SK-N-SH (cell line): ENCODE results near the gene QRICH2. TPM values are rescaled to one million over a fixed set of nuclear protein-coding genes. Genes with fewer than 3 reads are reported as not detected.

Experiments used
- CTCF ChIA-PET: fragments of 300-600, 350-600 bp; formaldehyde crosslinking; extraction: SDS; loops from one replicate; lab custom pipeline; 2021; lab: Yijun Ruan, JAX
- POLR2A ChIA-PET: fragments of 350-600 bp; sonication (Branson Sonifier 250); formaldehyde crosslinking; extraction: SDS; loops from one replicate; lab custom pipeline; 2020; ENCODE audit warnings: antibody characterized with exemption, inconsistent platforms; lab: Yijun Ruan, JAX
- DNase-seq: peaks from one replicate; pipeline ENCODE4 v3.0.0; 2012
- H2AFZ ChIP-seq: fragments of 200-600 bp; sonication (generic); 2 replicates; pipeline ENCODE4 v1.8.1; 2016; ENCODE audit warnings: antibody characterized with exemption, mild to moderate bottlenecking, low read depth
- H3F3A ChIP-seq: fragments of 200-600 bp; sonication (generic); replicated peaks from 2 replicates; pipeline ENCODE3; 2016; ENCODE audit warnings: antibody characterized with exemption, mild to moderate bottlenecking; ENCODE audit not compliant: insufficient read depth
- H3K27ac ChIP-seq, 2 experiments: fragments of 200-500 bp in 1 of 2; fragments of 200-600 bp in 1 of 2; sonication (Bioruptor generic) in 1 of 2; sonication (generic), shearing (Covaris generic) in 1 of 2; 2 replicates each; pipeline versions ENCODE4 v1.5.1 to v1.6.1; 2014 to 2016; ENCODE audit warnings: low read depth in 2 of 2, inconsistent platforms in 1 of 2, low read length in 1 of 2, mild to moderate bottlenecking in 1 of 2, mixed read lengths in 1 of 2
- H3K27me3 ChIP-seq: fragments of 200-600 bp; sonication (generic), shearing (Covaris generic); 2 replicates; pipeline ENCODE4 v1.6.1; 2016; ENCODE audit warnings: mixed run types; ENCODE audit not compliant: insufficient read depth
- H3K36me3 ChIP-seq, 2 experiments: fragments of 200-500 bp in 1 of 2; fragments of 200-600 bp in 1 of 2; sonication (Bioruptor generic) in 1 of 2; sonication (generic) in 1 of 2; replicated peaks in 1 of 2; 2 replicates each; pipeline versions ENCODE3 to v1.5.1; 2014 to 2016; ENCODE audit warnings: low read length in 1 of 2, mild to moderate bottlenecking in 1 of 2; ENCODE audit not compliant: insufficient read depth in 2 of 2, control insufficient read depth in 1 of 2
- H3K4me1 ChIP-seq, 2 experiments: fragments of 200-500 bp in 1 of 2; fragments of 200-600 bp in 1 of 2; sonication (Bioruptor generic) in 1 of 2; sonication (generic), shearing (Covaris generic) in 1 of 2; 2 replicates each; pipeline versions ENCODE4 v1.5.1 to v1.6.1; 2014 to 2016; ENCODE audit warnings: low read depth in 1 of 2, low read length in 1 of 2, mixed run types in 1 of 2; ENCODE audit not compliant: insufficient read depth in 2 of 2, control insufficient read depth in 1 of 2
- H3K4me2 ChIP-seq: fragments of 200-600 bp; sonication (generic), shearing (Covaris generic); 2 replicates; pipeline ENCODE4 v1.6.1; 2017; ENCODE audit warnings: mixed run types
- H3K4me3 ChIP-seq, 2 experiments: fragments of 200-500 bp in 1 of 2; fragments of 200-600 bp in 1 of 2; sonication (Bioruptor generic) in 1 of 2; sonication (generic), shearing (Covaris generic) in 1 of 2; 2 replicates each; pipeline versions ENCODE4 v1.5.1 to v1.8.1; 2014 to 2016; ENCODE audit warnings: low read depth in 2 of 2, inconsistent platforms in 1 of 2, low read length in 1 of 2, mild to moderate bottlenecking in 1 of 2, mixed read lengths in 1 of 2, moderate library complexity in 1 of 2
- H3K79me2 ChIP-seq: fragments of 200-600 bp; sonication (generic); 2 replicates; pipeline ENCODE4 v1.8.1; 2017; ENCODE audit warnings: mild to moderate bottlenecking; ENCODE audit not compliant: insufficient read depth
- H3K9ac ChIP-seq: fragments of 200-600 bp; sonication (generic); 2 replicates; pipeline ENCODE4 v1.6.1; 2017; ENCODE audit warnings: mixed run types
- H3K9me2 ChIP-seq: fragments of 200-600 bp; sonication (generic); 2 replicates; pipeline ENCODE4 v1.6.1; 2017; ENCODE audit warnings: mixed run types
- H3K9me3 ChIP-seq: fragments of 200-600 bp; sonication (generic); 2 replicates; pipeline ENCODE4 v1.6.1; 2017; ENCODE audit warnings: mixed run types, mild to moderate bottlenecking, moderate library complexity
- H4K20me1 ChIP-seq: fragments of 200-600 bp; sonication (generic); 2 replicates; pipeline ENCODE4 v1.6.1; 2017; ENCODE audit warnings: mild to moderate bottlenecking, mixed run types; ENCODE audit not compliant: insufficient read depth
- CHD2 ChIP-seq: fragments of 150-350 bp; IDR thresholded peaks from 2 replicates; pipeline ENCODE4 v1.6.1; 2018; ENCODE audit warnings: low read length; ENCODE audit not compliant: partially characterized antibody
- ELF1 ChIP-seq: IDR thresholded peaks from 2 replicates; pipeline ENCODE4 v1.4.0; 2012
- FOSL2 ChIP-seq: IDR thresholded peaks from 2 replicates; pipeline ENCODE4 v1.4.0; 2012; ENCODE audit warnings: low read depth, mild to moderate bottlenecking, moderate library complexity, borderline replicate concordance
- FOXM1 ChIP-seq: IDR thresholded peaks from 2 replicates; pipeline ENCODE4 v1.4.0; 2012; ENCODE audit warnings: low read depth, mild to moderate bottlenecking
- GABPA ChIP-seq: IDR thresholded peaks from 2 replicates; pipeline ENCODE4 v1.4.0; 2012; ENCODE audit warnings: low read depth, mild to moderate bottlenecking
- GATA2 ChIP-seq: sonication (generic); formaldehyde crosslinking; IDR thresholded peaks from 2 replicates; pipeline ENCODE4 v1.5.0; 2020; ENCODE audit warnings: mild to moderate bottlenecking, missing genetic modification reagents
- MEF2A ChIP-seq: IDR thresholded peaks from 2 replicates; pipeline ENCODE4 v1.4.0; 2012; ENCODE audit warnings: low read depth, borderline replicate concordance
- RAD21 ChIP-seq: IDR thresholded peaks from 2 replicates; pipeline ENCODE4 v1.6.1; 2012; ENCODE audit warnings: mild to moderate bottlenecking, low read length
- RFX5 ChIP-seq: IDR thresholded peaks from 2 replicates; pipeline ENCODE4 v1.6.1; 2012; ENCODE audit warnings: mild to moderate bottlenecking, improper control_type of control experiment, low read length
- RXRA ChIP-seq: IDR thresholded peaks from 2 replicates; pipeline ENCODE4 v1.4.0; 2012; ENCODE audit warnings: low read depth, mild to moderate bottlenecking, borderline replicate concordance
- TAF1 ChIP-seq: IDR thresholded peaks from 2 replicates; pipeline ENCODE4 v1.6.1; 2012; ENCODE audit warnings: low read depth, mild to moderate bottlenecking, low read length, moderate library complexity, borderline replicate concordance
- TCF12 ChIP-seq: IDR thresholded peaks from 2 replicates; pipeline ENCODE4 v1.4.0; 2012
- TEAD4 ChIP-seq: IDR thresholded peaks from 2 replicates; pipeline ENCODE4 v1.4.0; 2012; ENCODE audit warnings: mild to moderate bottlenecking, borderline replicate concordance; ENCODE audit not compliant: insufficient read depth
- YY1 ChIP-seq: IDR thresholded peaks from 2 replicates; pipeline ENCODE4 v1.4.0; 2012; ENCODE audit warnings: low read depth, mild to moderate bottlenecking
- WGBS: methylation state at CpG from one replicate; pipeline ENCODE4 v1.1.6; 2017; ENCODE audit warnings: low lambda C conversion rate; 5-methylcytosine and 5-hydroxymethylcytosine counted together
- polyA plus RNA-seq, 3 experiments: library from polyadenylated mRNA; depleted of rRNA; stranded (reverse); fragments of >200 nt; gene quantifications; 2 replicates each; pipeline ENCODE4 v1.2.3, GENCODE V29; 2012
- TF ChIP-seq, protein P1 (sequence below): IDR thresholded peaks from 2 replicates; pipeline ENCODE4 v1.4.0; 2012; ENCODE audit warnings: low read depth
- TF ChIP-seq, protein P2 (sequence below): IDR thresholded peaks from 2 replicates; pipeline ENCODE4; 2012
- TF ChIP-seq, protein P3 (sequence below): fragments of 150-350 bp; IDR thresholded peaks from 2 replicates; pipeline ENCODE4 v1.6.1; 2017; ENCODE audit warnings: antibody characterized with exemption, low read length, low read depth, borderline replicate concordance
- TF ChIP-seq, protein P4 (sequence below): fragments of 200-600 bp; sonication (generic); IDR thresholded peaks from 2 replicates; pipeline ENCODE4 v1.6.1; 2017; ENCODE audit warnings: antibody characterized with exemption, mild to moderate bottlenecking, moderate library complexity

Gene QRICH2
- polyA plus RNA-seq, 1 of the 3 experiments (the other 2 are of a cell fraction): 6.2 TPM

DNA sequence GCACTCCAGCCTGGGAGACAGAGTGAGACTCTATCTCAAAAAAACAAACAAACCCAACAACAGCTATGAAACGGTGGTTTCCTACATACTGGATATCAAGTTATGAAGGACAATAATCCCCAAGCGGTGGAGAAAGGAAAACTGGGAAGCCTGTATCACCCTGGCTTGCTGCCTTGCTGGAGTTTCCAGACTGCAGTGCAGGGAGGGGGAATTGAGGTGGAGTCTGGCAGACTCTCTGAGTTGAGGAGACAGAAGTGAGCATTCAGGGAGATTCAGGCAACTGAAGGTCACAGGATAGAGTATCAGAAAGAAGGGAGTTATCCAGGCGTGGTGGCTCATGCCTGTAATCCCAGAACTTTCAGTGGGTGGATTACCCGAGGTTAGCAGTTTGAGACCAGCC lies 11.9 kb downstream of the QRICH2 start:
- no peak overlapping the region for H3K9ac ChIP-seq
- CTCF ChIA-PET: interaction anchor here (1.0 to 15.8 kb wide), 10 partner anchors 14 to 291 kb away, joined by 3 to 348 read pairs (median 4); partner anchors contain the start of gene SPHK1
- TF ChIP-seq YY1: no peak
- TF ChIP-seq, all 33 proteins: peak for 0

DNA sequence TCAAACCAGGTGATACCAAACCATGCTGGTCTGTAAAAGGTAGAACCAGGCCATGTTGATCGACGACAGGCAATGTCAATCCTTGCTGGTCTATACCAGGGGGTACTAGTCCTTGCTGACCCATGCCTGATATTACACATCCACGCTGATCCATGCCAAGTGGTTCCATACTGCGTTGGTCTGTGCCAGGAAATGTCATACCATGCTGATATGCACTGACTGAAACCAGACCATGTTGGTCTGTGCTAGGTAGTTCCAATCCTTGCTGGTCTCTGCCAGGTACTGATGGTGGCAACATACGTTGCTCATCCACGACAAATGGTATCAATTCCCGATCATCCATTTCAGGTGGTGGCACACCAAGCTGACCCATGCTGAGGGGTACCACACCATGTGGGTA lies 15.0 kb downstream of the QRICH2 start:
- Histone ChIP-seq H3K4me2 (no peak overlapping the region), H3K9me3 (no peaks in the 10 kb centered on the region), H3K27ac (no peak overlapping the region), H3F3A (no peaks in the 10 kb centered on the region), H3K9ac (no peak overlapping the region), H3K79me2 (no peaks in the 10 kb centered on the region), H3K27me3 (no peaks in the 10 kb centered on the region), H3K4me1 (no peaks in the 10 kb centered on the region), H4K20me1 (no peaks in the 10 kb centered on the region), H2AFZ (no peak overlapping the region), H3K36me3 (peaks cover 0 to 3% of the 10 kb centered on the region in 2 experiments), H3K4me3 (no peak overlapping the region), H3K9me2 (no peaks in the 10 kb centered on the region)
- TF ChIP-seq, protein P1, sequence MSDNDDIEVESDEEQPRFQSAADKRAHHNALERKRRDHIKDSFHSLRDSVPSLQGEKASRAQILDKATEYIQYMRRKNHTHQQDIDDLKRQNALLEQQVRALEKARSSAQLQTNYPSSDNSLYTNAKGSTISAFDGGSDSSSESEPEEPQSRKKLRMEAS: no peak
- no peak for TF ChIP-seq ELF1
- no peak for TF ChIP-seq CHD2
- TF ChIP-seq RFX5: no peak
- TF ChIP-seq TCF12: no peak
- POLR2A ChIA-PET: no interaction called here
- CTCF ChIA-PET: interaction anchor here (3.2 to 15.0 kb wide), 3 partner anchors 11 to 104 kb away, joined by 18 to 181 read pairs (median 18); partner anchors contain the start of gene SPHK1
- DNase-seq: no peak
- WGBS: 86% methylated on average over 7 of the region's 7 CpGs

More for the DNA sequence above, 11.9 kb downstream of the QRICH2 start:
- no peaks in the 10 kb centered on the region for H3K27me3 ChIP-seq
- H4K20me1 ChIP-seq: no peaks in the 10 kb centered on the region
- DNase-seq: no peak
- no peaks in the 10 kb centered on the region for H3K9me2 ChIP-seq
- H3K4me3 ChIP-seq: no peak overlapping the region
- no peak overlapping the region for H3K4me2 ChIP-seq
- whole genome bisulfite sequencing: 82% methylated on average over 4 of the region's 4 CpGs
- no peak overlapping the region for H3K27ac ChIP-seq
- H3K9me3 ChIP-seq: no peaks in the 10 kb centered on the region
- POLR2A ChIA-PET: no interaction called here
- H3F3A ChIP-seq: peaks cover 5% of the 10 kb centered on the region
- H3K36me3 ChIP-seq: peaks cover 0 to 3% of the 10 kb centered on the region in 2 experiments
- no peaks in the 10 kb centered on the region for H3K4me1 ChIP-seq
- H2AFZ ChIP-seq: no peak overlapping the region
- H3K79me2 ChIP-seq: no peaks in the 10 kb centered on the region

DNA sequence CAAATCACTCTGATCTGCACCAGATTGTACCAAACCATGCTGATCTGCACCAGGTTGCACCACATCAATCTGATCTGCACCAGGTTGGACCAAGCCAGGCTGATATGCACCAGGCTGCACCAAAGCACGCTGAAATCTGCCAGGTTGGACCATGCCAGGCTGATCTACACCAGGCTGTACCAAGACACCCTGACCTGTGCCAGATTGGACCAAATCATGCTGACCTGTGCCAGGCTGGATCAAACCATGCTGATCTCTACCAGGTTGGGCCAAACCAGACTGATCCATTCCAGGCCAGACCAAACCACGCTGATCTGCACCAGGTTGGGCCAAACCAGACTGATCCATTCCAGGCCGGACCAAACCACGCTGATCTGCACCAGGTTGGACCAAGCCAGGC lies 15.5 kb downstream of the QRICH2 start:
- H3K9me3 ChIP-seq: no peaks in the 10 kb centered on the region
- no peaks in the 10 kb centered on the region for H3K27me3 ChIP-seq
- no peaks in the 10 kb centered on the region for H3K4me1 ChIP-seq
- H2AFZ ChIP-seq: no peak overlapping the region
- H4K20me1 ChIP-seq: no peaks in the 10 kb centered on the region
- CTCF ChIA-PET: no interaction called here
- H3F3A ChIP-seq: no peaks in the 10 kb centered on the region
- no peak overlapping the region for H3K9ac ChIP-seq
- POLR2A ChIA-PET: no interaction called here
- WGBS: 100% methylated on average over 2 of the region's 4 CpGs
- H3K4me3 ChIP-seq: no peak overlapping the region
- H3K9me2 ChIP-seq: no peaks in the 10 kb centered on the region
- DNase-seq: no peak
- H3K79me2 ChIP-seq: no peaks in the 10 kb centered on the region
- no peak overlapping the region for H3K4me2 ChIP-seq
- no peak overlapping the region for H3K27ac ChIP-seq
- peaks cover 0 to 3% of the 10 kb centered on the region in 2 experiments for H3K36me3 ChIP-seq
- TF ChIP-seq FOSL2 (no peak), MEF2A (no peak), TCF12 (no peak), RXRA (no peak), GABPA (no peak), FOXM1 (no peak), GATA2 (CRISPR knock-in tag) (no peak), TAF1 (no peak), RAD21 (no peak), RFX5 (no peak), TEAD4 (no peak)
- TF ChIP-seq, protein P2, sequence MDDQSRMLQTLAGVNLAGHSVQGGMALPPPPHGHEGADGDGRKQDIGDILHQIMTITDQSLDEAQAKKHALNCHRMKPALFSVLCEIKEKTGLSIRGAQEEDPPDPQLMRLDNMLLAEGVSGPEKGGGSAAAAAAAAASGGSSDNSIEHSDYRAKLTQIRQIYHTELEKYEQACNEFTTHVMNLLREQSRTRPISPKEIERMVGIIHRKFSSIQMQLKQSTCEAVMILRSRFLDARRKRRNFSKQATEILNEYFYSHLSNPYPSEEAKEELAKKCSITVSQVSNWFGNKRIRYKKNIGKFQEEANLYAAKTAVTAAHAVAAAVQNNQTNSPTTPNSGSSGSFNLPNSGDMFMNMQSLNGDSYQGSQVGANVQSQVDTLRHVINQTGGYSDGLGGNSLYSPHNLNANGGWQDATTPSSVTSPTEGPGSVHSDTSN: no peak
- TF ChIP-seq, protein P3, sequence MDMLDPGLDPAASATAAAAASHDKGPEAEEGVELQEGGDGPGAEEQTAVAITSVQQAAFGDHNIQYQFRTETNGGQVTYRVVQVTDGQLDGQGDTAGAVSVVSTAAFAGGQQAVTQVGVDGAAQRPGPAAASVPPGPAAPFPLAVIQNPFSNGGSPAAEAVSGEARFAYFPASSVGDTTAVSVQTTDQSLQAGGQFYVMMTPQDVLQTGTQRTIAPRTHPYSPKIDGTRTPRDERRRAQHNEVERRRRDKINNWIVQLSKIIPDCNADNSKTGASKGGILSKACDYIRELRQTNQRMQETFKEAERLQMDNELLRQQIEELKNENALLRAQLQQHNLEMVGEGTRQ: no peak
- TF ChIP-seq, protein P4, sequence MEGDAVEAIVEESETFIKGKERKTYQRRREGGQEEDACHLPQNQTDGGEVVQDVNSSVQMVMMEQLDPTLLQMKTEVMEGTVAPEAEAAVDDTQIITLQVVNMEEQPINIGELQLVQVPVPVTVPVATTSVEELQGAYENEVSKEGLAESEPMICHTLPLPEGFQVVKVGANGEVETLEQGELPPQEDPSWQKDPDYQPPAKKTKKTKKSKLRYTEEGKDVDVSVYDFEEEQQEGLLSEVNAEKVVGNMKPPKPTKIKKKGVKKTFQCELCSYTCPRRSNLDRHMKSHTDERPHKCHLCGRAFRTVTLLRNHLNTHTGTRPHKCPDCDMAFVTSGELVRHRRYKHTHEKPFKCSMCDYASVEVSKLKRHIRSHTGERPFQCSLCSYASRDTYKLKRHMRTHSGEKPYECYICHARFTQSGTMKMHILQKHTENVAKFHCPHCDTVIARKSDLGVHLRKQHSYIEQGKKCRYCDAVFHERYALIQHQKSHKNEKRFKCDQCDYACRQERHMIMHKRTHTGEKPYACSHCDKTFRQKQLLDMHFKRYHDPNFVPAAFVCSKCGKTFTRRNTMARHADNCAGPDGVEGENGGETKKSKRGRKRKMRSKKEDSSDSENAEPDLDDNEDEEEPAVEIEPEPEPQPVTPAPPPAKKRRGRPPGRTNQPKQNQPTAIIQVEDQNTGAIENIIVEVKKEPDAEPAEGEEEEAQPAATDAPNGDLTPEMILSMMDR: no peak
